ENCODE data around the gene UBE2G2.

Gene UBE2G2

GRCh38 chr21:44737706-44738354 is 63.8 kb downstream of the UBE2G2 start:
- DNase-seq (ENCODE audit: low read depth, low spot score), result no peak
- CTCF ChIA-PET, result no interaction called here
- TF ChIP-seq CTCF (IDR thresholded peaks at IDR 0.05; ENCODE audit: insufficient read depth, low read length, missing control alignments), result no peak
- no peak overlapping the region for H3K4me3 ChIP-seq (ENCODE audit: low read depth, low read length)
- POLR2A ChIA-PET, result no interaction called here

GRCh38 chr21:44736291-44737004 is 65.2 kb downstream of the UBE2G2 start:
- no peak overlapping the region for H3K4me3 ChIP-seq (ENCODE audit: low read depth, low read length)
- no peak for TF ChIP-seq CTCF (IDR thresholded peaks at IDR 0.05; ENCODE audit: insufficient read depth, low read length, missing control alignments)
- POLR2A ChIA-PET, result no interaction called here
- no peak for DNase-seq (ENCODE audit: low read depth, low spot score)
- CTCF ChIA-PET, result no interaction called here

GRCh38 chr21:44735821-44736220 is 65.8 kb downstream of the UBE2G2 start:
- no peak overlapping the region for H3K4me3 ChIP-seq (ENCODE audit: low read depth, low read length)
- no peak for DNase-seq (ENCODE audit: low read depth, low spot score)
- POLR2A ChIA-PET, result no interaction called here
- TF ChIP-seq CTCF (IDR thresholded peaks at IDR 0.05; ENCODE audit: insufficient read depth, low read length, missing control alignments), result no peak
- CTCF ChIA-PET, result no interaction called here

GRCh38 chr21:44734841-44735240 is 66.8 kb downstream of the UBE2G2 start:
- H3K4me3 ChIP-seq (ENCODE audit: low read depth, low read length), result no peak overlapping the region
- no peak for TF ChIP-seq CTCF (IDR thresholded peaks at IDR 0.05; ENCODE audit: insufficient read depth, low read length, missing control alignments)
- CTCF ChIA-PET, result no interaction called here
- POLR2A ChIA-PET, result no interaction called here
- no peak for DNase-seq (ENCODE audit: low read depth, low spot score)

GRCh38 chr21:44734026-44734745 is 67.4 kb downstream of the UBE2G2 start:
- CTCF ChIA-PET, result no interaction called here
- POLR2A ChIA-PET, result no interaction called here
- H3K4me3 ChIP-seq (ENCODE audit: low read depth, low read length), result no peak overlapping the region
- no peak for DNase-seq (ENCODE audit: low read depth, low spot score)
- no peak for TF ChIP-seq CTCF (IDR thresholded peaks at IDR 0.05; ENCODE audit: insufficient read depth, low read length, missing control alignments)

GRCh38 chr21:44732956-44733355 is 68.7 kb downstream of the UBE2G2 start:
- CTCF ChIA-PET, result no interaction called here
- POLR2A ChIA-PET, result no interaction called here

More at GRCh38 chr21:44732956-44733355, 68.7 kb downstream of the UBE2G2 start:
- no peak overlapping the region for H3K4me3 ChIP-seq (ENCODE audit: low read depth, low read length)
- DNase-seq (ENCODE audit: low read depth, low spot score), result no peak
- no peak for TF ChIP-seq CTCF (IDR thresholded peaks at IDR 0.05; ENCODE audit: insufficient read depth, low read length, missing control alignments)

Measured in AG04449 (cell line).